HFF-Myc (cell line): ENCODE measurements around the gene LGALS14.
"Not testable (repeated sequence)": the region's sequence is repeated elsewhere in the genome, so short reads cannot be mapped to it uniquely, and the experiment has no call there.

Experiments used
- DNase-seq: peaks from one replicate; pipeline ENCODE4 v3.0.0-alpha.2; 2011; ENCODE audit warnings: low read depth; ENCODE audit errors: extremely low read depth
- H3K4me3 ChIP-seq: replicated peaks from 2 replicates; pipeline ENCODE4 v1.5.1; 2011; ENCODE audit warnings: low read depth, mild to moderate bottlenecking, control low read depth, low read length
- CTCF ChIP-seq: IDR thresholded peaks from 2 replicates; pipeline ENCODE4 v1.5.1; 2012; ENCODE audit warnings: mild to moderate bottlenecking, low read depth, low read length, control low read depth; ENCODE audit errors: missing control alignments

Gene LGALS14, protein sequence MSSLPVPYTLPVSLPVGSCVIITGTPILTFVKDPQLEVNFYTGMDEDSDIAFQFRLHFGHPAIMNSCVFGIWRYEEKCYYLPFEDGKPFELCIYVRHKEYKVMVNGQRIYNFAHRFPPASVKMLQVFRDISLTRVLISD

DNA sequence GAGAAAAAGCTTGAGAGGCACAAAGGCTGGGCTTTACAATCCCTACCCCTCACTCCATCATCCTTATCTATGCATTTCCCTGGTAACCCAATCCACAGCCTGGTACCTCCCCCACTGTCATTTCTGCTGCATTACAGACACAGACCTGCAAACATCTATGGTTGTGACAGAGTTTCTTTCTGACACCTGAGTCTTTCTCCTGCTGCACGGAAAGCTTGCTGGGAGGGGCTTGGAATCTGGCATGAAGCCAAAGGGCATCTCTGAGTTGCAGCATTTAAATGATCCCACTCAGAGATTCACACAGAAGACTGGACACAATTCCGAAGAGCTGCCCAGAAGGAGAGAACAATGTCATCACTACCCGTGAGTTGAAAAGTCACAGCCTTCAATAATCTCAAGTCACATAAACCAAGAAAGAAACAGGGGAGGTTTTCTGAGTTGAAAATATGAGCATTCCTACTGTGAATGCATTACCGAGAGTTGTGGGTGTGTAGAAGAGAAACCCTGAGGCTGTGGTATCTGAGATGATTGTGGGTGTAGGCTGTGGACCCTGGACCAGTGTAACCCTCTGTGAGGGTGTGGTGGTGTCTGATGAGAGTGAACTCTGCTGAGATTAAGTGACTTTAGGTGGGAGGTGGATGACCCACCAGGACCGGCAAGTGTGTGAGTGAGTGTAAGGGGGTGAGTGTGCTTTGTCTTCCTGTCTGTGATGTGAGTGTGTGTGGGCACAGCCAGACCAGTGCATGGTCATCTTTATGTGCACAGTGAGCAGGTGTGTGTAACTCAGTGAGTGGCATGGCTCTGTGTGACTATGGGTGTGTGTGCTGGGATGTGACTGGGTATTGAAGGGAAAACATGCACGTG, at the start of gene LGALS14:
LGALS14 (plus strand) TSS at position 301 of the 864 bp plus-strand sequence; CDS start at position 349, 48 bp downstream.
- DNase-seq: no peak
- no peak for TF ChIP-seq CTCF

DNA sequence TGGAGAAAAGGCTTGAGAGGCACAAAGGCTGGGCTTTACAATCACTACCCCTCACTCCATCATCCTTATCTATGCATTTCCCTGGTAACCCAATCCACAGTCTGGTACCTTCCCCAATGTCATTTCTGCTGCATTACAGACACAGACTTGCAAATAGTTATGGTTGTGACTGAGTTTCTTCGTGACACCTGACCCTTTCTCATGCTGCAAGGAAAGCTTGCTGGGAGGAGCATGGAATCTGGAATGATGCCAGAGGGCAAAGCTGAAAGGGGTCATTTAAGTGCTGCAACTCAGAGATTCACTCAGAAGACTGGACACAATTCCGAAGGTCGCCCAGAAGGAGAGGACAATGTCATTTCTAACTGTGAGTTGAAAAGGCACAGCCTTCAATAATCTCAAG, 48.7 kb upstream of the LGALS14 start, which contains the start of gene LGALS16:
LGALS16 (plus strand) TSS at position 301 of the 400 bp plus-strand sequence; CDS start at position 350, 49 bp downstream.
- no peak for TF ChIP-seq CTCF
- DNase-seq: no peak

More for the DNA sequence above, at the start of gene LGALS14:
- no peak within 1 kb of the TSS for H3K4me3 ChIP-seq

GRCh38 chr19:39659791-39660190, 44.5 kb upstream of the LGALS14 start:
- TF ChIP-seq CTCF: no peak
- H3K4me3 ChIP-seq: no peak overlapping the region
- no peak for DNase-seq

More for the DNA sequence above, 48.7 kb upstream of the LGALS14 start, which contains the start of gene LGALS16:
- no peak within 1 kb of the TSS for H3K4me3 ChIP-seq

DNA sequence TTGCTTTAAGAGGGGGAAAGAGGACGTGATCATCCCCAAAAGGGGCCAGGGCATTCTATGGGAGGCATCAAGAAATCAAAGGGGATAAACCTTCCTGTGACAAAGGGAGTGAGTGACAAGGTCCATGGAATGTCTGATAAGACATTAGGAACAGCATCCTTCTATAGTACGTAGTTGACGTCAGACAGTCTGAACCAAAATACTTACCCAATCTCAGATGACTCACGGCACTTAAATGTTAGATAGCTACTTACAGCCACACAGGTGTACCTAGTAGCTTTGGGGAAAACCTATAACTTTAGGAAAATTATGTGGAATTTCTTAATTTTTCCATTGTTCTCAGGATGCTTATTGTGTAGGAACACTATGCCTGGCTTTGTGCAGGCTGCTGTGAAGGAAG, 43.6 kb upstream of the LGALS14 start:
- H3K4me3 ChIP-seq: no peak overlapping the region
- no peak for DNase-seq
- no peak for TF ChIP-seq CTCF

GRCh38 chr19:39661565-39661964, 42.7 kb upstream of the LGALS14 start:
- no peak for TF ChIP-seq CTCF
- no peak for DNase-seq
- no peak overlapping the region for H3K4me3 ChIP-seq

- DNase-seq, H3K4me3 ChIP-seq: not testable (repeated sequence)
Measured at GRCh38 chr19:39669860-39670259, 34.4 kb upstream of the LGALS14 start.

DNA sequence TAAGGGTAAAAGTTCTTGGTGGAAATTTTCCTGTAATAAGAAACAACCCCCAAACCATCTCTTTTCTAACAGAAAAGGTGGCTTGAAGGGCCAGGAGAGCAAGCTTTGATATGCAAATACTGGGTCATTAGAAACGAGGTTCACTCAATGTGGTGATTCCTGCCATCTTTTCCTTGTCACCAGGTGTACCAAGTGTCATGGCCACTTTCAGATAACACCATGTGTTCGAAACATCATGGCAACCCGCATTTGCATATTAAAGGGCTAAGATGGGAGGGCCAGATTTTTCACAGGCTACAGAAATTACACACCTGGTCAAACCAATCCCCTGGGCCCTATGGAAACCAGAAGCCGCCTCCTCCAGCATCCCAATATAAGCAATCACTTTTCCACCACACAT, 33.3 kb upstream of the LGALS14 start:
- DNase-seq: no peak
- H3K4me3 ChIP-seq: no peak overlapping the region
- no peak for TF ChIP-seq CTCF
